ENCODE measurements around the gene ZSWIM8.

DNA sequence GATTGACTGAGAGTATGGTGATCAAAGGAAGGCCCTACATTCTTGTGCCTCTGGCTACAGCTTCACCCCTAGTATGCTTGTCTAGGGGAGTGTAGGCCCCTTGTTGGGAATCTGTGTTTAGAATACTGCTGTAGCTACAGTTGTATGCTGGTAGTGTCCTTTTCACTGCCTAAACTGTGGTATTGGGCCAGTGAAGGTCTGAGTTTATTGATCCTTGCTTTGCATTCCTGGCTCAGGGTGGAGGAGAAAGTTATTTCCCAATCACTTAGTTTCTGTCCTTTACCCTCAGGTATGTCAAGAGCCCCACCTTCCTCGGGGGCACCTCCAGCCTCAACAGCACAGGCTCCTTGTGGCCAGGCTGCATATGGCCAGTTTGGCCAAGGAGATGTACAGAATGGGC lies 34.6 kb upstream of the ZSWIM8 start:
- TF ChIP-seq, protein P1, sequence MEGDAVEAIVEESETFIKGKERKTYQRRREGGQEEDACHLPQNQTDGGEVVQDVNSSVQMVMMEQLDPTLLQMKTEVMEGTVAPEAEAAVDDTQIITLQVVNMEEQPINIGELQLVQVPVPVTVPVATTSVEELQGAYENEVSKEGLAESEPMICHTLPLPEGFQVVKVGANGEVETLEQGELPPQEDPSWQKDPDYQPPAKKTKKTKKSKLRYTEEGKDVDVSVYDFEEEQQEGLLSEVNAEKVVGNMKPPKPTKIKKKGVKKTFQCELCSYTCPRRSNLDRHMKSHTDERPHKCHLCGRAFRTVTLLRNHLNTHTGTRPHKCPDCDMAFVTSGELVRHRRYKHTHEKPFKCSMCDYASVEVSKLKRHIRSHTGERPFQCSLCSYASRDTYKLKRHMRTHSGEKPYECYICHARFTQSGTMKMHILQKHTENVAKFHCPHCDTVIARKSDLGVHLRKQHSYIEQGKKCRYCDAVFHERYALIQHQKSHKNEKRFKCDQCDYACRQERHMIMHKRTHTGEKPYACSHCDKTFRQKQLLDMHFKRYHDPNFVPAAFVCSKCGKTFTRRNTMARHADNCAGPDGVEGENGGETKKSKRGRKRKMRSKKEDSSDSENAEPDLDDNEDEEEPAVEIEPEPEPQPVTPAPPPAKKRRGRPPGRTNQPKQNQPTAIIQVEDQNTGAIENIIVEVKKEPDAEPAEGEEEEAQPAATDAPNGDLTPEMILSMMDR (IDR thresholded peaks at IDR 0.05; ENCODE audit: poor library complexity), result no peak
- no peak for TF ChIP-seq EZH2phosphoT487 (IDR thresholded peaks at IDR 0.05; ENCODE audit: low read depth, severe bottlenecking, unreplicated experiment)
- TF ChIP-seq EZH2 (IDR thresholded peaks at IDR 0.05; ENCODE audit: borderline replicate concordance), result no peak

Data from hepatocyte (in vitro differentiated cells).